CD14-positive monocyte (primary cell): ENCODE data around the gene CNOT11. TPM values are rescaled to one million over a fixed set of nuclear protein-coding genes. Genes with fewer than 3 reads are reported as not detected.
"Not testable (repeated sequence)": the region's sequence is repeated elsewhere in the genome, so short reads cannot be mapped to it uniquely, and the experiment has no call there.

Source experiments
- DNase-seq, 3 donors: peaks; one replicate each; pipeline ENCODE4 v3.0.0-alpha.2; 2011 to 2022
- H2AFZ ChIP-seq: 2 replicates; pipeline ENCODE4 v1.6.0; 2012; ENCODE audit warnings: mild to moderate bottlenecking, low read depth, low read length, inconsistent platforms; ENCODE audit not compliant: insufficient read depth, poor library complexity, severe bottlenecking
- H3K27ac ChIP-seq, 2 donors: 1 replicate in 1 of 2; 2 replicates in 1 of 2; pipeline ENCODE4 v1.5.1; 2012 to 2013; ENCODE audit warnings: low read length in 2 of 2, control low read depth in 1 of 2, inconsistent platforms in 1 of 2, low read depth in 1 of 2, mild to moderate bottlenecking in 1 of 2
- H3K27me3 ChIP-seq, 2 donors: one replicate each; pipeline versions ENCODE4 v1.6.0 to v1.6.1; 2011 to 2013; ENCODE audit warnings: low read length in 2 of 2; ENCODE audit not compliant: control insufficient read depth in 2 of 2, insufficient read depth in 2 of 2
- H3K36me3 ChIP-seq, 2 donors: replicated peaks in 1 of 2; 1 replicate in 1 of 2; 2 replicates in 1 of 2; pipeline versions ENCODE4 v1.5.1 to v1.6.1; 2012 to 2013; ENCODE audit warnings: low read length in 2 of 2, control low read depth in 1 of 2, inconsistent platforms in 1 of 2, mild to moderate bottlenecking in 1 of 2; ENCODE audit not compliant: insufficient read depth in 2 of 2, control insufficient read depth in 1 of 2
- H3K4me1 ChIP-seq, 2 donors: 1 replicate in 1 of 2; 2 replicates in 1 of 2; pipeline versions ENCODE4 v1.5.1 to v1.6.1; 2012 to 2013; ENCODE audit warnings: low read length in 2 of 2, control low read depth in 1 of 2, inconsistent platforms in 1 of 2, mild to moderate bottlenecking in 1 of 2, moderate library complexity in 1 of 2; ENCODE audit not compliant: insufficient read depth in 2 of 2, control insufficient read depth in 1 of 2
- H3K4me2 ChIP-seq: replicated peaks from 2 replicates; pipeline ENCODE3; 2012; ENCODE audit warnings: low read length, moderate library complexity, mild to moderate bottlenecking; ENCODE audit not compliant: poor library complexity, severe bottlenecking; ENCODE audit errors: extremely low read depth
- H3K4me3 ChIP-seq, 3 experiments: fragments of 200-600 bp in 1 of 3; sonication (generic) in 1 of 3; replicated peaks in 1 of 3; 1 replicate in 2 of 3; 2 replicates in 1 of 3; pipeline ENCODE4 v1.5.1; 2011 to 2013; ENCODE audit warnings: low read length in 3 of 3, mild to moderate bottlenecking in 3 of 3, control low read depth in 2 of 3, low read depth in 2 of 3, inconsistent platforms in 1 of 3, moderate library complexity in 1 of 3
- H3K79me2 ChIP-seq: 2 replicates; pipeline ENCODE4 v1.6.0; 2012; ENCODE audit warnings: mild to moderate bottlenecking, control low read depth, inconsistent platforms, low read length, moderate library complexity; ENCODE audit not compliant: insufficient read depth
- H3K9ac ChIP-seq: 2 replicates; pipeline ENCODE4 v1.6.0; 2017; ENCODE audit warnings: low read length, mild to moderate bottlenecking; ENCODE audit not compliant: insufficient read depth, poor library complexity, severe bottlenecking
- H3K9me3 ChIP-seq, 2 donors: replicated peaks in 1 of 2; 1 replicate in 1 of 2; 2 replicates in 1 of 2; pipeline versions ENCODE4 v1.5.1 to v1.6.1; 2012 to 2013; ENCODE audit warnings: low read length in 2 of 2, control low read depth in 1 of 2; ENCODE audit not compliant: control insufficient read depth in 1 of 2, insufficient read depth in 1 of 2
- H4K20me1 ChIP-seq: 2 replicates; pipeline ENCODE4 v1.6.0; 2012; ENCODE audit warnings: mild to moderate bottlenecking, low read length, control low read depth, moderate library complexity; ENCODE audit not compliant: insufficient read depth
- H3K27ac Mint-ChIP-seq, 7 donors: one replicate each; pipeline ENCODE4 v1.8.0; 2020; ENCODE audit warnings: mild to moderate bottlenecking in 7 of 7, mixed read lengths in 7 of 7, moderate library complexity in 6 of 7, inconsistent platforms in 2 of 7
- H3K27me3 Mint-ChIP-seq, 3 donors: one replicate each; pipeline ENCODE4 v1.8.0; 2021 to 2022; ENCODE audit warnings: low read depth in 3 of 3, mild to moderate bottlenecking in 3 of 3, mixed read lengths in 3 of 3, moderate library complexity in 3 of 3, inconsistent platforms in 1 of 3
- H3K36me3 Mint-ChIP-seq, 2 donors: one replicate each; pipeline ENCODE4 v1.8.0; 2020; ENCODE audit warnings: mixed read lengths in 2 of 2, inconsistent platforms in 1 of 2, mild to moderate bottlenecking in 1 of 2
- H3K4me1 Mint-ChIP-seq: one replicate; pipeline ENCODE4 v1.8.0; 2020; ENCODE audit warnings: mild to moderate bottlenecking, mixed read lengths
- H3K4me3 Mint-ChIP-seq, 2 donors: one replicate each; pipeline ENCODE4 v1.8.0; 2020; ENCODE audit warnings: mild to moderate bottlenecking in 2 of 2, mixed read lengths in 2 of 2, moderate library complexity in 1 of 2
- H3K9me3 Mint-ChIP-seq, 7 donors: one replicate each; pipeline ENCODE4 v1.8.0; 2020 to 2022; ENCODE audit warnings: mixed read lengths in 7 of 7, mild to moderate bottlenecking in 6 of 7, moderate library complexity in 6 of 7, inconsistent platforms in 2 of 7
- WGBS: methylation state at CpG from one replicate; pipeline ENCODE4 v1.1.5; 2013; ENCODE audit warnings: missing lambda C conversion rate; ENCODE audit not compliant: insufficient coverage; 5-methylcytosine and 5-hydroxymethylcytosine counted together
- intact Hi-C, 2 donors: fragments of 100-400 bp; cut with micrococcal nuclease; formaldehyde crosslinking; loops; one replicate each; pipeline versions ENCODE4 v1.15.0 to v1.15.1; 2023
- polyA plus RNA-seq, 3 donors: library from polyadenylated mRNA; depleted of rRNA in 1 of 3; unstranded in 2 of 3; stranded (reverse) in 1 of 3; fragments of 300-500 nt in 2 of 3; fragments of >200 nt in 1 of 3; fragmentation: Illumina TruSeq in 2 of 3; gene quantifications; 1 replicate in 2 of 3; 2 replicates in 1 of 3; pipeline ENCODE4 v1.2.3, GENCODE V29; 2012 to 2021

CNOT11 gene
- polyA plus RNA-seq, 3 donors, result 38.2 to 39.0 (median 38.4) TPM

GRCh38 chr2:101244899-101245298 is 7.8 kb upstream of the CNOT11 start:
- H2AFZ ChIP-seq, DNase-seq, H3K4me1 Mint-ChIP-seq, H3K4me1 ChIP-seq, H3K4me3 ChIP-seq, H3K4me3 Mint-ChIP-seq, H3K4me2 ChIP-seq, H4K20me1 ChIP-seq, H3K9me3 Mint-ChIP-seq, H3K27me3 Mint-ChIP-seq, H3K36me3 ChIP-seq, intact Hi-C loops, H3K27me3 ChIP-seq, H3K27ac ChIP-seq, H3K9ac ChIP-seq, H3K36me3 Mint-ChIP-seq, H3K27ac Mint-ChIP-seq, H3K79me2 ChIP-seq, H3K9me3 ChIP-seq: not testable (repeated sequence)
- 96% methylated on average over 9 of the region's 12 CpGs for WGBS

GRCh38 chr2:101245468-101245867 is 7.2 kb upstream of the CNOT11 start:
- H3K27ac Mint-ChIP-seq, H3K4me3 Mint-ChIP-seq, H3K4me1 ChIP-seq, H3K36me3 Mint-ChIP-seq, H2AFZ ChIP-seq, H3K9ac ChIP-seq, H3K36me3 ChIP-seq, H3K27ac ChIP-seq, H4K20me1 ChIP-seq, H3K27me3 Mint-ChIP-seq, H3K79me2 ChIP-seq, H3K4me1 Mint-ChIP-seq, H3K9me3 Mint-ChIP-seq, H3K4me2 ChIP-seq, H3K9me3 ChIP-seq, H3K27me3 ChIP-seq, intact Hi-C loops, H3K4me3 ChIP-seq, DNase-seq: not testable (repeated sequence)
- WGBS, result 93% methylated on average over 3 of the region's 5 CpGs

GRCh38 chr2:101248756-101249155 is 3.9 kb upstream of the CNOT11 start:
- H3K4me3 ChIP-seq, intact Hi-C loops, H3K4me2 ChIP-seq, DNase-seq, H3K9me3 ChIP-seq, H3K9me3 Mint-ChIP-seq, H3K36me3 Mint-ChIP-seq, H3K27ac ChIP-seq, H3K4me3 Mint-ChIP-seq, H3K36me3 ChIP-seq, H3K27me3 ChIP-seq, H3K9ac ChIP-seq, H2AFZ ChIP-seq, H4K20me1 ChIP-seq, H3K27me3 Mint-ChIP-seq: not testable (repeated sequence)
- WGBS, result 97% methylated on average over 3 of the region's 5 CpGs
- Mint-ChIP-seq H3K4me1 (peaks cover 19% of the 10 kb centered on the region), H3K27ac (peak overlapping the region in 1 of 7 donors; percentile 45)
- Histone ChIP-seq H3K79me2 (peaks cover 10% of the 10 kb centered on the region), H3K4me1 (peaks cover 12 to 15% of the 10 kb centered on the region in 2 donors)
